ENCODE data around the gene KRTAP2-1.
"Not testable (repeated sequence)": the region's sequence is repeated elsewhere in the genome, so short reads cannot be mapped to it uniquely, and the experiment has no call there.

Gene KRTAP2-1

GRCh38 chr17:41046735-41047465, at the start of gene KRTAP2-1:
KRTAP2-1 (minus strand) TSS chr17:41047316; CDS start chr17:41047267, 49 bp downstream.
- not testable (repeated sequence) for DNase-seq

DNA sequence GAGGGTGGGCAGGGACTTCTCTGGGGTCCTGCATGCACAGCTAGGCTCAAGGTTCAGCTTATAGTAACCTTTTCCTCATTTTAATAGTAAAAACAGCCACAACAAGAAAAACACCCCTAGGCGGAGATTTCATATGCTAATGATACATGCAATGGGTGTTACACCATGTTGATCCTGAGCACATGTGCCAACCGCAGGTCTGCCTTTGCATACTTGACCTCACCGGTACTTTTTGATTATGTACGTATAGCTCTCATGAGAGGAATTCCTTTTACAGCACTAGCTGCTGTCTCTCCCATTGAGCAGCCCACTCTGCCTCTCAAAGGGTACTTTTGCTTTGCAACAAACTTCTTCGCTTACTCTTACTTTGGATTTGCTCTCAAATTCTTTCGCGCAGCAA, 48.9 kb upstream of the KRTAP2-1 start:
- DNase-seq, result no peak

DNA sequence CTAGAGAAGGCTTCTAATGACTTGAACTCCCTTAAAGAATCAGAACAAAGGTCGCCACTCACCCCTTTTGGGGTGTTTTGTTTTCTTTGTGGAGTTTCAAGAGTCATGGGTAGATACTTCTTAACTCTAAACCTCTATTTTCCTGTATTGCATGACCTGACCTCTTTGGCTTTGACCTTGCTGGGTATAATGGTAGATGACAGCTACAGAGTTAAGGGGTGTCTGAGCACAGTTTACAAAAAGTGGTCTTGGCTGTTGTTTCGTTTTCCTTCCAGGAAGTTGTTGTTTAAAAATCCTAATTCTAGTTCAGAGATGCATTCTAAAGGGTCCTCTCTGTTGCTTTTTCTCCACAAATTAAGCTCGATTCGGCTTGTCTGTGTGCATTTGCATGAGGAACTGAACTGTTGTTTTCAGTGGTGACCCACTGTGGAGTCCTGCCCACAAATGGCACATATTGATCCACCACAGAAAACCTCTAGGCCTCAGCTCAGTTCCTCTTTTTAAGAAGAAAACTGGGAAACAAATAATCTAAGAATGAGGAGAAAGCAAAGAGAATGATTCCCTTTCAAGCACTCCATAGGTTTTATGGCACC, 41.7 kb upstream of the KRTAP2-1 start:
- not testable (repeated sequence) for DNase-seq

DNA sequence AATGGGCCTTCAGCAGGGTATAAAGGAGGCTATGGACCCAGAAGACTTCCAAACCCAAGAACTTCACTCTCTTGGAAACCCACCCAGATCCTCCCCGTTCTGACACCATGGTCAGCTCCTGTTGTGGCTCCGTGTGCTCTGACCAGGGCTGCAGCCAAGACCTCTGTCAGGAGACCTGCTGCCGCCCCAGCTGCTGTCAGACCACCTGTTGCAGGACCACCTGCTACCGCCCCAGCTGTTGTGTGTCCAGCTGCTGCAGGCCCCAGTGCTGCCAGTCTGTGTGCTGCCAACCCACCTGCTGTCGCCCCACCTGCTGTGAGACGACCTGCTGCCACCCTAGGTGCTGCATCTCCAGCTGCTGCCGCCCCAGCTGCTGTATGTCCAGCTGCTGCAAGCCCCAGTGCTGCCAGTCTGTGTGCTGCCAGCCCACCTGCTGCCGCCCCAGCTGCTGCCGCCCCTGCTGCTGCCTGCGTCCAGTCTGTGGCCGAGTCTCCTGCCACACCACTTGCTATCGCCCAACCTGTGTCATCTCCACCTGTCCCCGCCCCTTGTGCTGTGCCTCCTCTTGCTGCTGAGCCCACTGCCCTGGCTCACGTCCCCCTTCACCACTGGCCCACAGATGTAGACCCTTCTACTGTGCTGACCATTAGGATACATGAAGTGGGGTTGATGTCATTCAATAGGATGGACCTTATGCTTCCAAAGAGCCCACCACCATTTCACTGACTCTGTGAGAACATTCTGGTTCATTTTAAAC, 37.2 kb upstream of the KRTAP2-1 start, which contains the start of gene KRTAP4-7:
Gene KRTAP4-7 (plus strand): TSS at position 51 of the 757 bp plus-strand sequence. CDS start 57 bp downstream, at position 108.
- DNase-seq, result not testable (repeated sequence)

DNA sequence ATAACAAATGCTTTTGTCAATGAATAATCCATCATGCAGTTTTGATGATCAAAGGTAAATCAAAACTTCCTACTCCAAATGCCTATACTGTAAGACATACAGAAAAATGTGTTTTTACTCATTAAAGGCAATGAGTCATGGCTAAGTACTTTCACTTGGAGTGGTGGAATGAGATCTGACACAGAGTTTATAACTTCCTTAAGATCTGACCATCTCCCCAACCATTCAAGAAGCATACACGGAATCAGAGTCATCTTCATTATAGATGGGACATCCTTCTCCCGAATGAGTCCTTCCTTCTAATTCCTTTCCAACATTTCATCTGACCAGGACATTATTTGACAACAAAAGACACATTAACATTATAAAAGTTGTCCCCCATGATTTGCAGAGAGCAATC, 36.3 kb upstream of the KRTAP2-1 start:
- DNase-seq, result not testable (repeated sequence)

DNA sequence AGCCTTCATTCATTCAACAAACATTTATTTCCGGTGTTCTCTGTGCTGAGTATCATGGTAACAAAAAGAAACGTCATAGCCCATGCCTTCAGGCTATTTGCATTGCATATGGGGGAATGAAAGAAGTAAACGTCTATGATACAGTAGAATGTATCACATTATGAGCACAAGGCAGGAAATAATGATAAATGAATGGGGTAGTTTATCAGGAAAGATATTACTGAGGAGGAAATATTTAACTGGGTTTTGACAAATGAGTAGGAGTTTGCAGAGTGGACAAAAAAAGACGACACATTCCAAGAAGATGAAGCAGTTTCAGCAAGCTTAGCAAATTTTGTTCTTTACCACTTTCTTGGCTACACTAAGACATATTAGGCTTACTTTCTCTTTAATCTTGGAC, 35.5 kb upstream of the KRTAP2-1 start:
- DNase-seq, result no peak

DNA sequence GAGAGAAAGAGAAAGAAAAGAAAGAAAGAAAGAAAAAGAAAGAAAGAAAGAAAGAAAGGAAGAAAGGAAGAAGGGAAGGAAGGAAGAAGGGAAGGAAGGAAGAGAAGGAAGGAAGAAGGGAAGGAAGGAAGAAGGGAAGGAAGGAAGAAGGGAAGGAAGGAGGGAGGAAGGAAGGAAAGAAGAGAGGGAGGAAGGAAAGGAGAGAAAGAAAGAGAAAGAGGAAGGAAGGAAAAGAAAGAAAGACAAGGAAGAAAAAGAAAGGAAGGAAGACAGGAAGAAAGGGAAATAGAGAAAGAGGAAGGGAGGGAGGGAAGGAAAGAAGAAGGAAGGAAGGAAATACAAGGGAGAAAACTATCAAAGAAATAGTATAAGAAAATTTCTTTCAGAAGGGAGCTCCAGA, 29.7 kb upstream of the KRTAP2-1 start:
- no peak for DNase-seq

DNA sequence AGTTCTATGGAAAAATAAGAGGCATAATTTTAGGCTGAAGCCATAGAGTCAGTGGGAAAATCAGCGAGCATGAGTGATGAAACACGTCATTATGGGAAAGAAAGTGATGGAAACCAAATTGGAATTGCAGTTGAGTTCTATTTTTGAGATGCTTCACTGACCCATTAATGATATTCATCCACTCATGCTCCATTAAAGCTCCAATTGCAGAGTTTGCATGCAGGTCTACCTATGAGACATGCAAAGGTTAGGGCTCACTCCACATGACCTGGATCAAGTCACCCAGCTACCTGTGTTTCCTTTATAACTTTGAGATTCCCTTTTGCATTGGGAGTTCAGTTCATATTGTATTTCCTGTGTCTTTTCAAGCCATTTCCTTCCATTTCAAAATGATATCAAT, 26.6 kb upstream of the KRTAP2-1 start:
- no peak for DNase-seq

- no peak for DNase-seq
Measured at GRCh38 chr17:41071606-41072360, 24.7 kb upstream of the KRTAP2-1 start.

GRCh38 chr17:41069031-41069430, 21.9 kb upstream of the KRTAP2-1 start:
- DNase-seq, result no peak

GRCh38 chr17:41067281-41067680, 20.2 kb upstream of the KRTAP2-1 start:
- DNase-seq, result no peak

- DNase-seq, result no peak
Measured at GRCh38 chr17:41065829-41066624, 18.9 kb upstream of the KRTAP2-1 start, which contains the start of gene KRTAP2-4. KRTAP2-4 (minus strand) TSS chr17:41065879; CDS start chr17:41065845, 34 bp downstream.

DNA sequence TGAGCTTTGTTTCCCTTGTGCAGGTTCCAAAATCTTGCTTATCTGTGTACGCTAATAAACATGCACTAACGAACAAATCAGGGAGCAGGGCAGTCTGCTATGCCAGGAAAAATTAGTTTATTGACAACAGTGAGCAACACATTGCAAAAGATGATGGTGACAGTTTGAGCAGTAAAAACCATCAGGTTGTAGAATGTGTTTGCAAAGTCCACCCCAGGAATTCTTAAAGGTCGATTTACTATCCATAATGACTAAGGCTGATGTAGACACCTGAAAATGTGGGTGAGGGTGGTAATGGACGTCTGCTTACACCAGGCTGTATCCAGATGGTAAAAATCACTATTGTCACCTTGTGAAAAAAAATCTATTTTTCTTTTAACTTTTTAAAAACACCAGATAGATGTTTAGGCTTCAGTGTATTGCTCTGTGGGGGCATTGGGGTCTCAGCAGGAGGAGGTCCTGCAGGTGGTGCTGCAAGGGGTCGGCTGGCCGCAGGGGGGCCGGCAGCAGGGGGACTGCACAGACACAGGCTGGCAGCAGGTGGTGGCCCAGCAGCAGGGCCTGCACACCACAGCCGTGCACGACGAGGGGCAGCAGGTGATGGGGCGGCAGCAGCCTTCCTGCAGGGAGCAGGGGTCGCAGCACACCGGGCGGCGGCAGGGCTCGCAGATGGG, 18.0 kb upstream of the KRTAP2-1 start:
- DNase-seq, result not testable (repeated sequence)

DNA sequence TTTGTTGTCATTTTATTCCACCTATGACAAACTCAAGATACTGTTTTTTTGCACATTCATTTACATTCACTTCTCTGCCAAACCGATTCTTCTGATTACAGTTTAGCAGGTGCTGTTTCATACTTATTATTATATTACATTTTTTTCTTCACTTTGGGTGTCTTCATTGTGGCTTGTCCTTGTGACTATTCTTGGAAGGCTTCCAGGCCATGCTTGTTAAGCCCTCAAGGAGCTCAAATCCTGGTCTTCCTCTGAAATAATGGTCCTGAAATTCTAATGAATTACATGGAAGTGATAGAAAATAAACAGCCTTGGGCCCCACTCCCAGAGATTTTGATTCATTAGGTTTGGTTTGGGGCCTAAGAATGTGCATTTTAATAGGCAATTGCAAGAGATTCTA, 17.2 kb upstream of the KRTAP2-1 start:
- no peak for DNase-seq

GRCh38 chr17:41063449-41063848, 16.3 kb upstream of the KRTAP2-1 start:
- DNase-seq, result no peak

DNA sequence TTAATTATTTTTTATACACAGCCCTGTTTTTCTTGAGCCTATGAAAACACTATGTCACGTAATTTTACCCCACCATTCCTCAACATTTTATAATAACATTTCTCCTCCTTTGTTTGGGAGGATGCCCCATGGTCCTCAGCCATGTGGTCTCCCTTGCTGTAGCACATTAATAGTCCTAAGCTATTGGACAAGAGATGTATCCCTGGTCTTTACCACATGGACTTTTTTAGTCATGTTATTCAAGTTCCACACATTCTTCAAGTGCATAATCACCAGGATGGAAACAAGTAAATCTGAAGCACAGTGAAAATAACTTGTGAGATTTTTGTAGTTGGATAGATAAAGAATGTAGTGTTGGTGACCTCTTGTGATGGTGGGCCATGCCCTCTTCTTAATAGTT, 14.8 kb upstream of the KRTAP2-1 start:
- no peak for DNase-seq

DNA sequence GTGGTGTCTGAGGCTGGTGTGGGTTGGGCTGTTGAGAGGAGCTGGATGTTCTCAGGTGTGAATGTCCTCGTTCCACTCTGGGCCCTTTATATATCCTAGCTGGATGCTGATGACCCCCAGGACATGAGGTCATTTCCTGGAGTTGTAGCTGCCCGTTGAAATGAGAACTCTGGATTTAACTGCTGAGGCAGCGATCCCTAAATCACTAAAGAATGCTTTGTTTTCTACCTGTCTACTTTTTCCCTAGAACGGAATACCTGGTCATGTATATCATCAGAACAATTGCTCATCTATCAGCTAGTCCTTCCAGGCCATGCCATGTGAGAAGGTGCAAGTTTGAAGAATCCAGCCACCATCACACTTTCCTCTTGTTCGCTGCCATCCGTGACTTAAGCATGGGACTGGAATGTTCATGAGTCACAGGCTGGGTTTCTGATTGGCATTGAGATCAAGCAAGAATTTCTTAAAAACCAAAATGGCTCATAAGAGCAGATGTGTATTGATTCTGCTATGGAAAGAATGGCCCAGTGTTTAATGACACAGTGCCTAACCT, 13.0 kb upstream of the KRTAP2-1 start, which contains the start of gene KRTAP2-3:
Gene KRTAP2-3 (minus strand): TSS at position 63 of the 553 bp plus-strand sequence. CDS start 64 bp downstream, outside the sequence.
- no peak for DNase-seq

DNA sequence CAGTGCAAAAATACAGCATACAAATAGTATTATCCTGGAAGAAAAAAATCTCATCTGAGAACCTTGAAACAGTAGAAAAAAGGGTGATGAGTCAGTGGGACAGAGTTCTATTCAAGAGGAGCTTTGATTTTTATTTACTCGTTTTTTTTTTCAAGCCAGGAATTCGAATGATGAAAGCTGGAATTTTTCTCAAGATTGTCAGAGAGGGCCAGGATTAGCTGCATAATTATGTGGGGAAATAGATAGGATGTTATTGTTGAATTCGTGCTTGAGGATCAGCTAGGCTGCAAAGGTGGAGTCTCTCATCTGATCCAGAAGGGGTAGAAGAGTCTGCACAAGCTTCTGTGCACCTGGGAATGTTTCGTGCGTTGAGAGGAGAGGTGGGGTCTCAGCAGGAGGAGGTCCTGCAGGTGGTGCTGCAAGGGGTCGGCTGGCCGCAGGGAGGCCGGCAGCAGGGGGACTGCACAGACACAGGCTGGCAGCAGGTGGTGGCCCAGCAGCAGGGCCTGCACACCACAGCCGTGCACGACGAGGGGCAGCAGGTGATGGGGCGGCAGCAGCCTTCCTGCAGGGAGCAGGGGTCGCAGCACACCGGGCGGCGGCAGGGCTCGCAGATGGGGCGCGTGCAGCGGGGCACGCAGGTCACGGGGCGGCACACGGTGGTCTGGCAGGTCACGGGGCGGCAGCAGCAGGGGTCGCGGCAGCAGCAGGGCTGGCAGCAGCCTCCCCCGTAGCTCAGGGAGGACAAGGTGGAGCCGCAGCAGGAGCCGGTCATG, 12.3 kb upstream of the KRTAP2-1 start:
- DNase-seq, result not testable (repeated sequence)

DNA sequence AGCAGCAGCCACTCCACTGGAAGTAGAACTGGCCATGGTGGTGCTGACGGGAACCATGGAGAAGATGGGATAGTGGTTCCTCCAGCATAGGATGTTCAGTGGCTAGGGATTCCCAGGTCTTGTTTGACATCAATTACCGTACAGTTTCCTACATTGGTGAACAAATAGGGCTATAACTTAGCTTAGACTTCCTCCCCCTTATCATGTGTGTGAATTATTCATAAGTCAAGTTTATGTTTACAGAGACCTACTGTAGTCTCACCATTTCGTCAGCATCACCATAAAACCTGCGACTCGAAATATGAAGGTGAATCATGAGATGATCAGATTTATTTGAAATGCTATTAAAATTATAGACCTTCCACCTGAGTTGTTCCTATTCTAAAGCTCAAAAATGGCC, 11.6 kb upstream of the KRTAP2-1 start:
- no peak for DNase-seq

DNA sequence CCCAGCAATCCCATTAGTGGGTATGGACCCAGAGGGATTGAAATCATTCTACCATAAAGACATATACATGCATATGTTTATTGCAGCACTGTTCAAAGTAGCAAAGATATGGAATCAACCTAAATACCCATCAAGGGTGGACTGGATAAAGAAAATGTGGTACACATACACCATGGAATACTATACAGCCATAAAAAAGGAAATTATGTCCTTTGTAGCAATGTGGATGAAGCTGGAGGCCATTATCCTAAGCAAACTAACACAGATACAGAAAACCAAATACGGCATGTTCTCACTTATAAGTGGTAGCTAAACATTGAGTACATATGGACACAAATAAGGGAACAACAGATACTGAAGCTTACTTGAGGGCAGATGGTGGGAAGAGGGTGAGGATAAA, 10.4 kb upstream of the KRTAP2-1 start:
- no peak for DNase-seq
